NT2/D1 (cell line): ENCODE results near the gene NPSR1.

Source experiments
- SUZ12 ChIP-seq: IDR thresholded peaks from 2 replicates; pipeline ENCODE4 v1.6.1; 2011; ENCODE audit not compliant: insufficient read length, insufficient read depth; ENCODE audit errors: extremely low read depth
- YY1 ChIP-seq: IDR thresholded peaks from 2 replicates; pipeline ENCODE4 v1.6.1; 2011; ENCODE audit not compliant: insufficient read length, insufficient read depth
- ZNF274 ChIP-seq: IDR thresholded peaks from 2 replicates; pipeline ENCODE4 v1.6.1; 2011; ENCODE audit warnings: mild to moderate bottlenecking, low read depth, low read length

DNA sequence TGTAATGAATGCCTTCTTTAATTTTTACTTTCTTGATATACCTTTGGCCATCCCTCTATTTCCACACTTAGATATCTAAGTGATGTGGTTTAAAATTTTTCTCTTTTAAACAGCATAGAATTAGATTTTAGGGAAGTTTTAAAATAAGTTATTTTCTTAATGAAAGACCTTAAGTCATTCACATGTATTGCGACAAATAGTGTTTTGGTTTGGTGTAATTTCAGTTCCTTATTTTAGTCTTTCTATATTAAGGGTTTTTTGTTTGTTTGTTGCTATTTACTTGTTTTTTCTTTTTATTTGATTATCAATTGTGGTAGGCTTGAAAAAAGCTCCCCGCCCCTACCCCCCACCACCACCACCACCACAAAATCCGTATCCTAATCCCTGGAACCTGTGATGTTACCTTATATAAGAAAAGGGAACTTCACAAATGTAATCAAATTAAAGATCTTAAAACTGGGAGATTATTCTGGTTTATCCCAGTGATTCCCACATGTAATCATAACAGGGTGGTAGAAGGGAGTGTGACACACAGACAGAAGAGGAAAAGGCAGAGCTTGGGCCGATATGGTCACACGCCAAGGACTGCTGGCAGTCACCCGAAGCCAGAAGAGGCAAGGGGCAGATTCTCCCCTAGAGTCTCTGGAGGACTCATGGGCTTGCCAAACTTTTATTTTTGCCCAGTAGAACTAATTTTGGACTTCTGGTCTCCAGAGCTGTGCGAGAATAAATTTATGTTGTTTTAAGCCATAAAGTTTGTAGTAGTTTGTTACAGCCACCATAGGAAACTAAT is 149.7 kb downstream of the NPSR1 start:
- TF ChIP-seq YY1 = no peak
- TF ChIP-seq ZNF274 = no peak
- TF ChIP-seq SUZ12 = no peak
